ENCODE results near the gene NTRK1.

NTRK1 gene

DNA sequence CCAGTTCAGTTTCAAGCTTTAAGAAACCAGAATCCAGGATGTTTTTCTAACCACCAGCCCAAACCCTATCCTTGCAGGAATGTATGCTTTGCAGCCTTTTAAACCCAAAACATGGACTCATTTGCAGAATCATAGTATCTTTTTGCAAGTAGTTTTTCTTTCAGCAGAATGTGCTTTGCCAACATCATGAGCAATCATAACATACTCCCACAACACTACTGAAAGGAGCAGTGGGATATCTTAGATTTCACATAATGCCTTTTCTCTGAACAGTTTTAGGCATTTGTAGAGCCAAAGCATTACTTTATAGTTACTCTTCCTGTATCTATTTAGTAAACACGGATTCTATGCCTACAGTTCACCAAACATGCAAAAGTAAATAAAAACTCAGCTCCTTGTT, 34.0 kb upstream of the NTRK1 start:
- no peak overlapping the region for H2AFZ ChIP-seq
- no peaks in the 10 kb centered on the region for H3K9me3 ChIP-seq (ENCODE audit: control insufficient read depth, low read length)
- TF ChIP-seq, protein P1, sequence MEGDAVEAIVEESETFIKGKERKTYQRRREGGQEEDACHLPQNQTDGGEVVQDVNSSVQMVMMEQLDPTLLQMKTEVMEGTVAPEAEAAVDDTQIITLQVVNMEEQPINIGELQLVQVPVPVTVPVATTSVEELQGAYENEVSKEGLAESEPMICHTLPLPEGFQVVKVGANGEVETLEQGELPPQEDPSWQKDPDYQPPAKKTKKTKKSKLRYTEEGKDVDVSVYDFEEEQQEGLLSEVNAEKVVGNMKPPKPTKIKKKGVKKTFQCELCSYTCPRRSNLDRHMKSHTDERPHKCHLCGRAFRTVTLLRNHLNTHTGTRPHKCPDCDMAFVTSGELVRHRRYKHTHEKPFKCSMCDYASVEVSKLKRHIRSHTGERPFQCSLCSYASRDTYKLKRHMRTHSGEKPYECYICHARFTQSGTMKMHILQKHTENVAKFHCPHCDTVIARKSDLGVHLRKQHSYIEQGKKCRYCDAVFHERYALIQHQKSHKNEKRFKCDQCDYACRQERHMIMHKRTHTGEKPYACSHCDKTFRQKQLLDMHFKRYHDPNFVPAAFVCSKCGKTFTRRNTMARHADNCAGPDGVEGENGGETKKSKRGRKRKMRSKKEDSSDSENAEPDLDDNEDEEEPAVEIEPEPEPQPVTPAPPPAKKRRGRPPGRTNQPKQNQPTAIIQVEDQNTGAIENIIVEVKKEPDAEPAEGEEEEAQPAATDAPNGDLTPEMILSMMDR (IDR thresholded peaks at IDR 0.05): no peak
- H3K4me3 ChIP-seq (ENCODE audit: low read depth, low read length): no peak overlapping the region
- H3K27ac ChIP-seq: no peak overlapping the region
- H3K36me3 ChIP-seq (ENCODE audit: control insufficient read depth, insufficient read depth, low read length): no peaks in the 10 kb centered on the region
- H3K9ac ChIP-seq: no peak overlapping the region
- H3K79me2 ChIP-seq: no peaks in the 10 kb centered on the region
- no peaks in the 10 kb centered on the region for H3K27me3 ChIP-seq (ENCODE audit: control insufficient read depth, insufficient read depth, low read length)
- no peaks in the 10 kb centered on the region for H3K4me1 ChIP-seq
- H3K4me2 ChIP-seq (ENCODE audit: low read length): no peak overlapping the region

DNA sequence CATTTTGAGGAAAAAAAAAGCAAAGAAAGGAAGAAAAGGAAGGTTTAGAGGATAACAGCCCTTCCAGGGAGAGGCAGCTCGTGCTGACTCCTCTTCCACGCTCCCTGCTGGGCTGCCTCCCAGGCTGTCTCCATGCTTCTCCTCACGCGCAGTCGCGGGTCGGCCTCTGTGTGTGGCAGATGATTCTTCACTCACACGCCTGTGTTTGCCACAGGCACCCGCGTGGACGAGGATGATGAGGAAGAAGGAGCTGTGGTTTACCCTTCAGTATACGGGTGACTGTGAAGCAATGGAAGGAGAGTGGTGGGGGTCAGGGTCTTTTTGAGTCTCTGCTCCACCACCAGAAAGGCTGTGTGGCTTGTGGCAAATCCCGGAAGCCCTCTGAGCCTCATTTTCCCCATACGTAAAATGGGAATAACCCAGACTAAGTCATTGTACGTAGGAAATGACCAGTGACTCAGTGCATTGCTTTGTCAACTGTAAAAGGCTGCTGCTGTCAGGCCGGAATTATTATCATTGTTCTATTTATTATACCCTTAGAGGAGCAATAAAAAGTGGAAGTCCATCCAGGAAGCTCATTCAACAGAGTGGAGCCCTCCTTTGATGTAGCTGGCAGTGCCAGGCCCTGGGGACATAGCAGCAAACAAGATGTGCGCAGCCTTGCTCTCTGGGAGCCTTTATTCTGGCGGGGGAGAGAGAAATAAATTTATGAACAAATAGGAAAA, 32.1 kb upstream of the NTRK1 start:
- H2AFZ ChIP-seq: no peak overlapping the region
- H3K4me1 ChIP-seq: no peaks in the 10 kb centered on the region
- H3K27me3 ChIP-seq (ENCODE audit: control insufficient read depth, insufficient read depth, low read length): no peaks in the 10 kb centered on the region
- no peaks in the 10 kb centered on the region for H3K36me3 ChIP-seq (ENCODE audit: control insufficient read depth, insufficient read depth, low read length)
- H3K9ac ChIP-seq: no peak overlapping the region
- TF ChIP-seq, protein P1 (IDR thresholded peaks at IDR 0.05): no peak
- H3K4me2 ChIP-seq (ENCODE audit: low read length): no peak overlapping the region
- no peak overlapping the region for H3K27ac ChIP-seq
- no peaks in the 10 kb centered on the region for H3K9me3 ChIP-seq (ENCODE audit: control insufficient read depth, low read length)
- no peaks in the 10 kb centered on the region for H3K79me2 ChIP-seq
- H3K4me3 ChIP-seq (ENCODE audit: low read depth, low read length): no peak overlapping the region

DNA sequence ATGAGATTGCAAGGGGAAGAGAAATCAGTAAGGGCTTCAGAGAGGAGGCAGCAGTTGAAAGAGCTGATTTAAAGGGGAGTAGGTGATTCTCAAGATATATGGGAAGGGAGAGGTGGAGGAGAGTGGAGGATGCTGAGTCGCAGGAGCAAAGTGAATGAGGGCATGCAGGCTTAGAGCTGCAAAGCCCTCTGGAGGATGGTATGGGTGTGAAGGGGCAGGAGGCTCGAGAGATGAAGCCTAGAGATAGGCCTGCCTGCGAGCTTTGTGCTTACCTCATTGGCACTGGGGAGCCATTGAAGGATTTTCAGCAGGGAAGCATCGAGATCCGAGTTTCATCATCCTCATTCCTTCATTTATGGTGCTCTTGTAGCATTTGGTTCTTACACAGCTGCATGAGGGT, 28.2 kb upstream of the NTRK1 start:
- Histone ChIP-seq H3K4me2 (ENCODE audit: low read length) (no peak overlapping the region), H2AFZ (no peak overlapping the region), H3K9ac (no peak overlapping the region), H3K27ac (no peak overlapping the region), H3K4me3 (ENCODE audit: low read depth, low read length) (no peak overlapping the region), H3K4me1 (no peaks in the 10 kb centered on the region), H3K9me3 (ENCODE audit: control insufficient read depth, low read length) (no peaks in the 10 kb centered on the region), H3K27me3 (ENCODE audit: control insufficient read depth, insufficient read depth, low read length) (no peaks in the 10 kb centered on the region), H3K36me3 (ENCODE audit: control insufficient read depth, insufficient read depth, low read length) (no peaks in the 10 kb centered on the region), H3K79me2 (no peaks in the 10 kb centered on the region)
- TF ChIP-seq, protein P1 (IDR thresholded peaks at IDR 0.05): no peak

DNA sequence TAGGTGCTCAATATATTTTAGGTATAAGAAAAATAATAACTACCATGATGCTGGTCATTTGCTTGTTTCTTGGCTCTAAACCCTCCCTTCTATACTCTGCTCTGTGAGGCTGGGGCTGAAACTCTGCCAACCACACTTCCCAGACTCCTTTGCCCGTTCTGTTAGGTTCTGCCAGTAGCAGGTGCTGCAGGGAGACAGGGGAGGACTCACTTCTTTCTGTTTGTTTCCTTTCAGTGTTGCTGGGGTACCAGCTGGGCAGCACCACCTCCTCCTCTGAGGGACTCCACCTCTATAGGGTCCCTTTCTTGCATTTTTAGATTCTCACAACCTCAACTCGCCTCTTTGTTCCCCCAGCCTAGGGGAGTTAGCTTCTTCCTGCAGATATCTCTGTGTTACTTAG, 27.1 kb upstream of the NTRK1 start:
- no peak overlapping the region for H3K4me2 ChIP-seq (ENCODE audit: low read length)
- no peaks in the 10 kb centered on the region for H3K79me2 ChIP-seq
- no peaks in the 10 kb centered on the region for H3K36me3 ChIP-seq (ENCODE audit: control insufficient read depth, insufficient read depth, low read length)
- H3K9me3 ChIP-seq (ENCODE audit: control insufficient read depth, low read length): no peaks in the 10 kb centered on the region
- no peak overlapping the region for H3K9ac ChIP-seq
- H3K27ac ChIP-seq: no peak overlapping the region
- TF ChIP-seq, protein P1 (IDR thresholded peaks at IDR 0.05): no peak
- no peaks in the 10 kb centered on the region for H3K4me1 ChIP-seq
- H2AFZ ChIP-seq: no peak overlapping the region
- no peaks in the 10 kb centered on the region for H3K27me3 ChIP-seq (ENCODE audit: control insufficient read depth, insufficient read depth, low read length)
- H3K4me3 ChIP-seq (ENCODE audit: low read depth, low read length): no peak overlapping the region

DNA sequence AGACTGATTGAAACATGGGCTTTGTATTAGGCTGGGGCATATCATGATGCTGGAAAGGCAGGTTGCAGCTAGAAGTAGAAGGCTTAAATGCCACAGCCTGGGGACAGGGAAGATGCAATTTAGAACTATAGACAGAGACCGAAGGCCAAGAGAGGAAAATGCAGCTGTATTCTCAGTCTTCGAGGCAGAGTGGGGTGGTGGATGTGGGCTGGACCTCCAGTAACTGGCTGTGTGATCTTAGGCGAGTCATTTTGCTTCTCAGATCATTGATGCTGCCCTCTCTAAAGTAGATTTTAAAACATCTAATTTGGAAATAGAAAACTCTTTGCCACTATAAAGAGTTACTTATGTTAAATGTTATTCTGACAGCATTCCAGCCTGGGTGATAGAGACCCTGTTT, 26.3 kb upstream of the NTRK1 start:
- Histone ChIP-seq H3K27ac (no peak overlapping the region), H3K9me3 (ENCODE audit: control insufficient read depth, low read length) (no peaks in the 10 kb centered on the region), H3K27me3 (ENCODE audit: control insufficient read depth, insufficient read depth, low read length) (no peaks in the 10 kb centered on the region), H2AFZ (no peak overlapping the region), H3K79me2 (no peaks in the 10 kb centered on the region), H3K36me3 (ENCODE audit: control insufficient read depth, insufficient read depth, low read length) (no peaks in the 10 kb centered on the region), H3K9ac (no peak overlapping the region), H3K4me2 (ENCODE audit: low read length) (no peak overlapping the region), H3K4me1 (no peaks in the 10 kb centered on the region), H3K4me3 (ENCODE audit: low read depth, low read length) (no peak overlapping the region)
- TF ChIP-seq, protein P1 (IDR thresholded peaks at IDR 0.05): no peak

Measured in parathyroid adenoma (tissue), 2 donors.